Measurements from ENCODE around the gene MRPL34. TPM values are rescaled to one million over a fixed set of nuclear protein-coding genes. Genes with fewer than 3 reads are reported as not detected.

MRPL34 gene
- total and polyA plus RNA-seq, 2 experiments from 2014 or later: 61.1 to 131 TPM

- H3K4me2 ChIP-seq: peak overlapping the region; percentile 91
- H3K4me3 ChIP-seq: no peak overlapping the region
- H3K79me2 ChIP-seq: peaks cover 17% of the 10 kb centered on the region
- H3K4me1 ChIP-seq (ENCODE audit: insufficient read depth): peaks cover 16% of the 10 kb centered on the region
- DNase-seq (ENCODE audit: low spot score): no peak
- no peaks in the 10 kb centered on the region for H4K20me1 ChIP-seq (ENCODE audit: insufficient read depth, poor library complexity, severe bottlenecking)
- 94% methylated on average over 30 of the region's 30 CpGs for WGBS (ENCODE audit: low lambda C conversion rate, missing lambda C conversion rate)
- H2AFZ ChIP-seq: no peak overlapping the region
- TF ChIP-seq EZH2 (IDR thresholded peaks at IDR 0.05; ENCODE audit: borderline replicate concordance) (no peak), EZH2phosphoT487 (IDR thresholded peaks at IDR 0.05; ENCODE audit: low read depth, severe bottlenecking, unreplicated experiment) (no peak), CTCF (IDR thresholded peaks at IDR 0.05; ENCODE audit: poor library complexity) (no peak)
- H3K9me2 ChIP-seq (replicated peaks; ENCODE audit: insufficient read depth): no peaks in the 10 kb centered on the region
- no peak overlapping the region for H3K27ac ChIP-seq
- no peaks in the 10 kb centered on the region for H3K27me3 ChIP-seq
- no peaks in the 10 kb centered on the region for H3K9me3 ChIP-seq (ENCODE audit: low read depth)
- H3K36me3 ChIP-seq (replicated peaks; ENCODE audit: insufficient read depth, low read depth): no peaks in the 10 kb centered on the region
Observed at GRCh38 chr19:17338433-17339078, 32.9 kb downstream of the MRPL34 start.

- Histone ChIP-seq H3K79me2 (peaks cover 12% of the 10 kb centered on the region), H3K4me1 (ENCODE audit: insufficient read depth) (peaks cover 11% of the 10 kb centered on the region), H3K36me3 (replicated peaks; ENCODE audit: insufficient read depth, low read depth) (no peaks in the 10 kb centered on the region), H3K4me2 (no peak overlapping the region), H3K27me3 (no peaks in the 10 kb centered on the region), H4K20me1 (ENCODE audit: insufficient read depth, poor library complexity, severe bottlenecking) (no peaks in the 10 kb centered on the region), H2AFZ (no peak overlapping the region), H3K9me2 (replicated peaks; ENCODE audit: insufficient read depth) (no peaks in the 10 kb centered on the region), H3K9me3 (ENCODE audit: low read depth) (no peaks in the 10 kb centered on the region), H3K27ac (no peak overlapping the region), H3K4me3 (no peak overlapping the region)
- 97% methylated on average over 25 of the region's 34 CpGs for WGBS (ENCODE audit: low lambda C conversion rate, missing lambda C conversion rate)
- no peak for DNase-seq (ENCODE audit: low spot score)
- TF ChIP-seq CTCF (IDR thresholded peaks at IDR 0.05; ENCODE audit: poor library complexity): no peak
- TF ChIP-seq EZH2phosphoT487 (IDR thresholded peaks at IDR 0.05; ENCODE audit: low read depth, severe bottlenecking, unreplicated experiment): no peak
- TF ChIP-seq EZH2 (IDR thresholded peaks at IDR 0.05; ENCODE audit: borderline replicate concordance): no peak
Observed at GRCh38 chr19:17339088-17339741, 33.5 kb downstream of the MRPL34 start.

GRCh38 chr19:17340302-17340870 lies 34.7 kb downstream of the MRPL34 start:
- no peak for DNase-seq (ENCODE audit: low spot score)
- H3K4me3 ChIP-seq: no peak overlapping the region
- H3K36me3 ChIP-seq (replicated peaks; ENCODE audit: insufficient read depth, low read depth): no peaks in the 10 kb centered on the region
- H3K9me3 ChIP-seq (ENCODE audit: low read depth): no peaks in the 10 kb centered on the region
- H3K27ac ChIP-seq: no peak overlapping the region
- H3K9me2 ChIP-seq (replicated peaks; ENCODE audit: insufficient read depth): no peaks in the 10 kb centered on the region
- no peak for TF ChIP-seq CTCF (IDR thresholded peaks at IDR 0.05; ENCODE audit: poor library complexity)
- no peak for TF ChIP-seq EZH2phosphoT487 (IDR thresholded peaks at IDR 0.05; ENCODE audit: low read depth, severe bottlenecking, unreplicated experiment)
- no peak for TF ChIP-seq EZH2 (IDR thresholded peaks at IDR 0.05; ENCODE audit: borderline replicate concordance)
- H2AFZ ChIP-seq: no peak overlapping the region
- no peaks in the 10 kb centered on the region for H4K20me1 ChIP-seq (ENCODE audit: insufficient read depth, poor library complexity, severe bottlenecking)
- peaks cover 12% of the 10 kb centered on the region for H3K79me2 ChIP-seq
- 78% methylated on average over 6 of the region's 21 CpGs for WGBS (ENCODE audit: low lambda C conversion rate, missing lambda C conversion rate)
- no peak overlapping the region for H3K4me2 ChIP-seq
- H3K4me1 ChIP-seq (ENCODE audit: insufficient read depth): peaks cover 6% of the 10 kb centered on the region
- H3K27me3 ChIP-seq: no peaks in the 10 kb centered on the region
